OCI-LY1 (cell line): ENCODE measurements around the gene FAM174A.

Experiments
- CTCF ChIP-seq: fragments of 200-600 bp; sonication (generic), shearing (Covaris generic); IDR thresholded peaks from 2 replicates; pipeline ENCODE4 v1.5.1; 2017; ENCODE audit warnings: mild to moderate bottlenecking, antibody characterized with exemption, low read length, moderate library complexity, mixed read lengths
- EZH2 ChIP-seq: fragments of 200-600 bp; sonication (generic), shearing (Covaris generic); IDR thresholded peaks from 2 replicates; pipeline ENCODE4 v1.8.0; 2017; ENCODE audit warnings: borderline replicate concordance, mixed run types, mild to moderate bottlenecking, antibody characterized with exemption, low read length, moderate library complexity, mixed read lengths

- TF ChIP-seq CTCF (peak; percentile 35; the same call in 1 of the 2 replicates), EZH2 (no peak)
Measured at GRCh38 chr5:100520348-100520747, 14.8 kb upstream of the FAM174A start.
